Measurements from ENCODE around the gene WHRN.

Gene WHRN

DNA sequence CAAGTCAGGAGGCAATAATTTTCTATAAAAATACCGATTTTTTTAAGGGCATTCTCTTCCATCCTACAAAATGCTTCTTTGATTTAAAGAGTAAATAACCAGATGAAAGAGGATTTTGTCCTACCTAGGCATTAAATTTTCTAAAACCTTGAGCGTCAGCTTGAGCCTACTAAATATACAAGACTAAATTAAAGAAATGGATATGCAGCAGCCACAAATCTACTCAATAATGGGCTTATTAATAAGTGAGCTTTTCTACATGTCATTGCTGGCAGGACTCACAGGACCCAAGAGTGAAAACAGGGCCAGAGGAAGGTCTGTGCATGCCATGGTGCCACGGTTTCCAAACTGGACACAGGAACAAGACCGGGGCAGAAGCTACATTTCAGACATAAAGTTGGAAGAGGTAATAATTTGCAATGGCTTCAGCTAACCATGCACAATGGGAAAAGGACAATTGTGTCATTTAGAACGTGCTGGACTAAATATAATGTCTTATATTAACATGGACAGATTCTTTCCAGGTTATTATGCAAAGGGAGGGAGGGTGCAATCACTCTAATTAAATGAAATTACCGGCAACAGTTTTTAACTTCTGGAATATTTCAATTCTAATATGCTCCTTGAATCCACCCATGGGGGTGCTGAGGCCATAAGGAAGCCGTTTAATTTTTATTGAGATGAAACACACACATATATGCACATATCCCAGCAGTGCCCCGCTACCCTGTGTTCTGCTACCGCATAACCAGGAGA lies 5.2 kb downstream of the WHRN start:
- peak overlapping the region; percentile 99 for H3K4me2 ChIP-seq
- H3K4me1 ChIP-seq (ENCODE audit: low read depth, poor library complexity, severe bottlenecking), result peaks cover 61% of the 10 kb centered on the region
- TF ChIP-seq, protein P1, sequence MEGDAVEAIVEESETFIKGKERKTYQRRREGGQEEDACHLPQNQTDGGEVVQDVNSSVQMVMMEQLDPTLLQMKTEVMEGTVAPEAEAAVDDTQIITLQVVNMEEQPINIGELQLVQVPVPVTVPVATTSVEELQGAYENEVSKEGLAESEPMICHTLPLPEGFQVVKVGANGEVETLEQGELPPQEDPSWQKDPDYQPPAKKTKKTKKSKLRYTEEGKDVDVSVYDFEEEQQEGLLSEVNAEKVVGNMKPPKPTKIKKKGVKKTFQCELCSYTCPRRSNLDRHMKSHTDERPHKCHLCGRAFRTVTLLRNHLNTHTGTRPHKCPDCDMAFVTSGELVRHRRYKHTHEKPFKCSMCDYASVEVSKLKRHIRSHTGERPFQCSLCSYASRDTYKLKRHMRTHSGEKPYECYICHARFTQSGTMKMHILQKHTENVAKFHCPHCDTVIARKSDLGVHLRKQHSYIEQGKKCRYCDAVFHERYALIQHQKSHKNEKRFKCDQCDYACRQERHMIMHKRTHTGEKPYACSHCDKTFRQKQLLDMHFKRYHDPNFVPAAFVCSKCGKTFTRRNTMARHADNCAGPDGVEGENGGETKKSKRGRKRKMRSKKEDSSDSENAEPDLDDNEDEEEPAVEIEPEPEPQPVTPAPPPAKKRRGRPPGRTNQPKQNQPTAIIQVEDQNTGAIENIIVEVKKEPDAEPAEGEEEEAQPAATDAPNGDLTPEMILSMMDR (conservative IDR thresholded peaks at IDR 0.05; ENCODE audit: low read depth, low read length), result no peak
- H3K27ac ChIP-seq, result peak overlapping the region; percentile 83; the same call in 1 of the 2 replicates
- H2AFZ ChIP-seq (ENCODE audit: low read depth), result no peak overlapping the region
- H4K20me1 ChIP-seq (ENCODE audit: insufficient read depth), result no peaks in the 10 kb centered on the region
- no peaks in the 10 kb centered on the region for H3K27me3 ChIP-seq (ENCODE audit: insufficient read depth, low read depth)
- H3K4me3 ChIP-seq (IDR thresholded peaks at IDR 0.05; ENCODE audit: insufficient read depth, low read depth, low read length), result no peak overlapping the region
- H3K9ac ChIP-seq, result peak overlapping the region; percentile 67; the same call in 1 of the 2 replicates
- peaks cover 98% of the 10 kb centered on the region for H3K79me2 ChIP-seq (ENCODE audit: insufficient read depth, low read depth)
- no peaks in the 10 kb centered on the region for H3K36me3 ChIP-seq (ENCODE audit: insufficient read depth)

DNA sequence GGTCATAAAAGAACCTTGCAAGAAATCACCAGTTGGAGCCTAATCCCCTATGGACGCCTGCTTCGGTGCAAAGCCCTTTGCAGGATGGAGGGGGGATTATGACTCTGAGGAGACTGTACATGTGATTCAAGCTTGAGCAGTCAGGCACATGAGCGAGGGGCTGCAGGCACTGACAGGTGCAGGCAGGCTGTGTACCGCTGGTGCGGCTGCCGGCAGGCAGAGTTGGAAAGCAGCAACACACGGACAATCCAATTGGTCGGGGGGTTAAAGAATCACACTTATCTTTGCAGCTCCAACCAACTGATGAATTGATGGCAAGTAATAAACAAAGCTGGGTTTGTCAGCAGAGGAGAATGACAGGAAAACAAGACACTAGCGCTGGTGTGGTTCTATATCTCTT lies 5.7 kb downstream of the WHRN start:
- H3K36me3 ChIP-seq (ENCODE audit: insufficient read depth), result no peaks in the 10 kb centered on the region
- peak overlapping the region; percentile 83; the same call in 1 of the 2 replicates for H3K27ac ChIP-seq
- no peak overlapping the region for H3K9ac ChIP-seq
- no peaks in the 10 kb centered on the region for H3K27me3 ChIP-seq (ENCODE audit: insufficient read depth, low read depth)
- peak overlapping the region; percentile 99; the same call in 1 of the 2 replicates for H3K4me2 ChIP-seq
- no peak overlapping the region for H3K4me3 ChIP-seq (IDR thresholded peaks at IDR 0.05; ENCODE audit: insufficient read depth, low read depth, low read length)
- H3K4me1 ChIP-seq (ENCODE audit: low read depth, poor library complexity, severe bottlenecking), result peaks cover 67% of the 10 kb centered on the region
- peaks cover 98% of the 10 kb centered on the region for H3K79me2 ChIP-seq (ENCODE audit: insufficient read depth, low read depth)
- no peaks in the 10 kb centered on the region for H4K20me1 ChIP-seq (ENCODE audit: insufficient read depth)
- TF ChIP-seq, protein P1 (conservative IDR thresholded peaks at IDR 0.05; ENCODE audit: low read depth, low read length), result no peak
- H2AFZ ChIP-seq (ENCODE audit: low read depth), result no peak overlapping the region

DNA sequence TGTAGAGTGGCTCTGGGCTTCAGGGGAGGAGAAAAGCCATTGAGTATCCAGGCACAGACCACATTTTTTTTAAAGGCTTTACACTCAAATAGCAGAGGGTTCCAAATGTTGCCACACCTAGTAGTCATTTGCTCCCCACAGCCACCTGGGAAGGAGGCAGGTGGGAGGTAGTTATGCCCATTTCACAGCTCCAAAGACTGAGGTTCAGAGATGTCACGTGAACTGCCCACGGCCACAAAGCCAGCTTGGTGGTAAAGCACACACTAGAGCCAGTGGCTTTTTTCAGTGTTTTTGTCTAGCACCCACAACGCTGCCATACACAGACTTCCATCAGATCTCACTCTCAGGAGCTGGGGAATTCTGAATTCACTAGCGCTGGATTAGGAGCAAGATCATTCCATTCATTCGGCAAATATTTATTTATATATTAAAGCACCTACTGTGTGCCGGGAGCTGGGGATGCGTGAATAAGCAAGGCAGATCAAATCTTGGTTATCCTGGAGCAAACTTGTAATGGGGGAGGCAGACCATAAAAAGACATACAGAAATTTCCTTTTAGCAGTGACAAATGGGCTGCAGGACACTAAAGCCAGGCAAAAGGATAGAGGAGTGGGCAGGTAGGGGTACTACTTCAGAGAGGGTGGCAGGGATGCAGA lies 7.4 kb downstream of the WHRN start:
- Histone ChIP-seq H3K36me3 (ENCODE audit: insufficient read depth) (no peaks in the 10 kb centered on the region), H2AFZ (ENCODE audit: low read depth) (no peak overlapping the region), H3K4me1 (ENCODE audit: low read depth, poor library complexity, severe bottlenecking) (peaks cover 80% of the 10 kb centered on the region), H3K27me3 (ENCODE audit: insufficient read depth, low read depth) (no peaks in the 10 kb centered on the region), H3K4me3 (IDR thresholded peaks at IDR 0.05; ENCODE audit: insufficient read depth, low read depth, low read length) (no peak overlapping the region), H4K20me1 (ENCODE audit: insufficient read depth) (no peaks in the 10 kb centered on the region), H3K9ac (peak overlapping the region; percentile 2; the same call in 1 of the 2 replicates), H3K79me2 (ENCODE audit: insufficient read depth, low read depth) (peaks cover 98% of the 10 kb centered on the region), H3K4me2 (peak overlapping the region; percentile 99), H3K27ac (peak overlapping the region; percentile 66)
- TF ChIP-seq, protein P1 (conservative IDR thresholded peaks at IDR 0.05; ENCODE audit: low read depth, low read length), result no peak

DNA sequence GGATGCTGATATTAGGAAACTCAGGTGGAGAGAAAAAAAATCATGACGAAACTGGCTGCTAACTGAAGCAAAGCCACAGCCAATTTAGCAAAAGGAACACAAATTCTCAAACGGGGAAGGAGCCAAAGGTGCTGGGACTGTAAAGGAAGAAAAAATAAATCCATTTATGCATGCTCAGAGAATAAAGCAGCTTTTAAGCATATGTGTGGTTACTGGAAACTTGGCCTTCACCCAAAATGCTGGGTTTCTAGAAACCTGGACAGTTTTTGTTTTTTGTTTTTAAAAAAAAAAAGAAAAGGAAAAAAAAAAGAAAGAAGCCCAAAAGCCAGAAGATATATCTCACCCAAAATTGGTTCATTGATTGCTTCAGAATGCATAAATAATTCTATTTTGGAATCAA lies 8.0 kb downstream of the WHRN start:
- Histone ChIP-seq H2AFZ (ENCODE audit: low read depth) (no peak overlapping the region), H3K4me3 (IDR thresholded peaks at IDR 0.05; ENCODE audit: insufficient read depth, low read depth, low read length) (no peak overlapping the region), H3K27me3 (ENCODE audit: insufficient read depth, low read depth) (no peaks in the 10 kb centered on the region), H3K79me2 (ENCODE audit: insufficient read depth, low read depth) (peaks cover 99% of the 10 kb centered on the region), H4K20me1 (ENCODE audit: insufficient read depth) (no peaks in the 10 kb centered on the region), H3K27ac (peak overlapping the region; percentile 66), H3K4me2 (peak overlapping the region; percentile 99), H3K9ac (peak overlapping the region; percentile 2; the same call in 1 of the 2 replicates), H3K36me3 (ENCODE audit: insufficient read depth) (no peaks in the 10 kb centered on the region; the same call in 1 of the 2 replicates), H3K4me1 (ENCODE audit: low read depth, poor library complexity, severe bottlenecking) (peaks cover 80% of the 10 kb centered on the region)
- TF ChIP-seq, protein P1 (conservative IDR thresholded peaks at IDR 0.05; ENCODE audit: low read depth, low read length), result no peak
